Right renal pelvis (tissue), 4 donors: ENCODE results near the gene STRIT1. TPM values are rescaled to one million over a fixed set of nuclear protein-coding genes. Genes with fewer than 3 reads are reported as not detected.

Experiments
- DNase-seq, 4 donors: peaks; one replicate each; pipeline ENCODE4 v3.0.0-alpha.2; 2013; ENCODE audit warnings: low read depth in 4 of 4, low spot score in 3 of 4, missing footprints in 1 of 4
- polyA plus RNA-seq, 4 donors: library from polyadenylated mRNA; unstranded; fragments of 120-200 nt; gene quantifications; one replicate each; pipeline ENCODE4 v1.2.1, GENCODE V29; 2013; ENCODE audit not compliant: insufficient read length in 4 of 4

Gene STRIT1
- polyA plus RNA-seq, result 1 to 10 TPM; 1.2 to 3.3 (median 1.9) TPM

DNA sequence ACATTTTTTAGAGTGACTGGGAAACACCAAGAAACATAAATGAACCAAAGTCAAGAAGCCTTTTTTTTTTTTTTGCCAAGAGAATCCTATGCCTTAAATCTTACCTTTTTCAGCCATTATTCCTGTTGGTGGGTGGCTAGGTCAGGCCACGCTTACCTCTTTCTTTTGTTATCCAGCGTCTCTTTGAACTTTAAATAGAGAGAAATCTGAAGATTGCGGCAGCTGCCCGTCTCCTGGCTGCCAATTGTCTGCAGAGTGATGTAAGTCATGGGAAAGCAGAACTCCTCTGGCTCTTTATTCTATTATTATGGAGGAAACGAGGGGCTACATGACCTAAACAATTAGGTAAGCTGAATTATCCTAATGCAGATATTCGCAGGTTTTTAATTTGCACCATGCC lies at the start of gene STRIT1:
TSS of gene STRIT1 (minus strand) at position 168 of the 400 bp plus-strand sequence.
- no peak for DNase-seq

DNA sequence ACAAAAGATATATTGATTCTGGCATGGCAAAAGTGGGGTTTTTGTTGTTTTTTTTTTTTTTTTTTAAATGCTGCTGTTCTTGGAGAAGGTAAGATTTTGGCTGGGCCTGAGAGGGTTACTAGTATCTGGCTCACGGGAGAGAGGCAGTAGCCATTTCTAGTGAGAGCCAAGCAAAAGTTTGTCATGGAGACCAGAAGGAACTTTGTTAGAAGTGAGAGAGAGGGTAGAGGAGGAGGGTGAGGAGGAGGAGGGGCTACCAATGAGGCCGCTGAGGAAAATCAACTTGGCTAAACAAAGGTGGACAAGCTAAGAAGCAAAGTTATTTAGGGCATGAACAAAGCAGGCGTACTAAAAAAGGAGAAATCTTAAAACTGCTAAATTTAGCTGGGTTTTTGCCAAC lies 48.9 kb upstream of the STRIT1 start:
- DNase-seq, result no peak

GRCh38 chr3:155339052-155339451 lies 45.6 kb upstream of the STRIT1 start:
- no peak for DNase-seq

GRCh38 chr3:155335724-155336354 lies 42.4 kb upstream of the STRIT1 start:
- DNase-seq, result no peak

DNA sequence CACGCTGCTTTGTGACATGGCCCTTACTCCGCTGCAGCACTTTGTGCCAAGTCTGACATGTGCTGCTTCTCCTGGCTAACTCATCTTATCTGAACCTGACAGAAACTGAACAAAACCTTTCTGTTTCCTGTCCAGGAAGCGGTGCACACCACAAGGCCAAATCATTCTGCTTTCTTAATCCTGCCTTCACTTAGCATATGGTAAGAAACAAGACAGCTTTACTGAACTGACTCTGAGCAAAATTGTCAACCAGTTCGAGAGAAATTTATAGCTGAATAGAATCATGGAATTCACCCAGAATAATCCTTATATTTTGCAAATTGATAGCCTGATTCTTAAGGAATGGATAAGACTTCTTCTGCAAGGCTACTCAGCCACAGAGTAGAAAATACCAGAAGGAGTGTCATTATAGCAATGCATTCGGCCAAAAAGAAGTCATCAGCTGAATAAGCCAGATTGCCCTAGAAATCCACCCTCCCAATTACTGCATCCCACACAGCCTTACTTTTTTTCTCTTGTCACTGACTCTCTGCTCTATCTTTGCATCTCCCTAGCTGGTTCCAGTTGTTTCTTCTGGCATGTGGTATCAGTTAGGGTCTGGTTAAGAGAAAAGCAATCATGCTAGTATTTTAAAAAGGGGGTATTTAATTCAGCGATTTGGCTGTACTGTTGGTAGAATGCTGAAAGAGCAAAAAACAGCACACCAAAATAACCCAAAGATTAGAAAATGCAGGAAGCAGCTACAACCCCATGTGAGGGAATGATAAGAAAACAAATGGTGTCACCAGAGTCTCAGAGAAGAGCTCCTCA lies 41.6 kb upstream of the STRIT1 start:
- DNase-seq, result no peak

DNA sequence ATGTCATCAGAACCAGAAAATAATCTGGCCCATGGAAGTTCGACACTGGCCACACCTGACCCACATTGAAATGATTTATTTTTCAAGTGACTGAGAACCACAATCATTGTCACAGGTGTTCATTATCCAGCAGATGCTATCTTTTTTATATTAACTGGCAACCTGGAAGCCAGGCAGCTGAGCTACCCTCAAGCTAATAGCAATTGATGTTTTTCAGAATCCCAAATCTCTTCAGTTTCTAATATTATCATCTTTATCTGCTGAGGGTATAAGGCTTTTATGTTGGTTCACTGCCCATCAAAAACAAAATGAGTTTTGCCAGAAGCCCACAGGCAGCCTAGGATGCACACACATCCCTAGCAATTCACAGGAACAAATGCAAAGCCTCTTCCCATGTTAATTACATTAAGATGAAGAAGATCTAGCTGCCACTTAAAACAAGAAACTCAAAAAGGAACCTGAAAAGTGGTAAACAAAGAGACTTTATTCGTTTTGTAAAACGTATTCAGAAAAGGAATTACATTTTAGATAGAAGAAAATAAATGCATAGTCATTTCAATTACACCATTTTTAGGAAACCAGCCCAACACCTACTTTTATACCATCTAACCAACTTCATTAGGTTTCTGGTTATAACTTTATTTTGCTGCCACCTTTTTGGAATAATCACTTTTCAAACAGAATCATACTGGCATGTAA lies 40.9 kb upstream of the STRIT1 start:
- no peak for DNase-seq

GRCh38 chr3:155332716-155333115 lies 39.2 kb upstream of the STRIT1 start:
- no peak for DNase-seq

GRCh38 chr3:155331078-155331477 lies 37.6 kb upstream of the STRIT1 start:
- no peak for DNase-seq

DNA sequence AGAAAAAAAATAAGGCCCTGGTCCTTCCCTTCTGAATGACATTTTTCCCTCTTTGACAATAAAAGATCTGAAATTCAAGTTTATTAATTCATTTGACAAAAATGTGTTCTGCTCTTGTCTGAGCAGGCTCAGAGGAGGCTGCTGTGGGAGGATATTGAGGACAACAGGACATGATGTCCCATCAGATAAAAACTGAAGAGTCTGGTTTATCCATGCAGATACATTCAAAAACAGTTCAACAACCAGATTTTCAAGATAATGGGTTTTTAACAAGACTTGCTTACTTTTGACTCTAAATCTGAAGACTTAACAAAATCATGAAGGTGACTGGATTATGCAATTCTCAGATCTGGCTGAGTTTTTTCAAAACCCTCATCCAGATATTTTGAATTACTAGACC lies 36.9 kb upstream of the STRIT1 start:
- no peak for DNase-seq

DNA sequence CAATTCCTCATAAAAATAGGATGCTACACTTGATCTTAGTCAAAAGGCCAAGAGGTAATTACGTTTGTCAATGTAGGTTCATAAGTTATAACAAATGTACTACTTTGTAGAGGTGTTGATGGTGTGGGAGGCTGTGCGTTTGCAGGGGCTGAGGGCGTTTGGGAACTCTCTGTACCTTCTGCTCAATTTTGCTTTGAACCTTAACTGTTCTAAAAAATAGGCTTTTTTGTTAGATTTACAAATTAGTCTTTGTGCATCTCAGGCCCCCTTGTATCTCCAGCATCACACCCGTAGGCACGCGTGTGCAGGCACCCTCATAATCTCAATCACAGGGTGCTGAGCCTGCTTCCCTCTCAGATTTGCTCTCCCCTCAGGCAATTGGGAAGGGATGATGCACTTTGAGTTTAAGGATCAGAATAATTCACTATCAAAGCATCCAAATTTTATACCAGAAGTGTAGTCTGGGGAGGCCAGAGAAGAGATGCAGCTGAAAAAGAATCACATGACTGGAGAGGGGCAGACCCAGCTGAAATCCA lies 36.1 kb upstream of the STRIT1 start:
- DNase-seq, result no peak

DNA sequence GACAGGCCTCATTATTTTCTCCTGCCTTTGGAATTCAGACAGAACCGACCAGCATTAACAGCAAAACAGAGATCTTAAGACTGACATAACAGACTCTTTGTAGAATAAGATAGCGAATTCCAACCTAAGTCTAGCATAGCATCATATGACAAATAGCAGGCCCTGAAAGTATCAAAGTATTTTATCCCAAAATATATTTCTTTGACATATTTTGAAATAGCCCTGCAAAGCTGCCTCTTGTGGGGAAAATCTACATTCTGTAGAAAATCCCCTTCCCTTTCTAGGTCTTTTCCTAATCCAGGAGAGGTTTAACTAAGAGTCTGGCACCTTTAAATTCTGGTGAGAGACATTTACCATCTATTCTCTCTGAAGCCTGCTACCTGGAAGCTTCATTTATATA lies 34.4 kb upstream of the STRIT1 start:
- no peak for DNase-seq

DNA sequence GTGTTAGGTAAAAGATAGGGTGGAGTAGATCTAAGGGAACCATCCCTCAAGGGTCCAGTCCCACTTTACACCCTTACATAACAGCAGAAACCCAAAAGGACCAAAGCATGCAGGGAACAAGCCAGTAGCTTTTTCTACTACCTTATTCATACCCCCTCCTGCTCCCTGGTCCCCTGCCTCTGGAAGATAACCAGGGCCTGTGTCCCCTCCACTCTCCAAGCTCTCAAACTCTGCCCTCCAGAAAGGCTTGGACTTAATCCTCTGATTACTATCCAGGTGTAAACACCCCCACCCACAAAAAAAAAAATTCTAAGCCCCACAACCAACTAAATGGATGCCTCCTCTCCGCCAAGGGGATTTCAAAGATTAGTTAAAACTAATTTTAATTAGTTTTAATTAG lies 33.9 kb upstream of the STRIT1 start:
- no peak for DNase-seq

GRCh38 chr3:155326901-155327300 lies 33.4 kb upstream of the STRIT1 start:
- no peak for DNase-seq

DNA sequence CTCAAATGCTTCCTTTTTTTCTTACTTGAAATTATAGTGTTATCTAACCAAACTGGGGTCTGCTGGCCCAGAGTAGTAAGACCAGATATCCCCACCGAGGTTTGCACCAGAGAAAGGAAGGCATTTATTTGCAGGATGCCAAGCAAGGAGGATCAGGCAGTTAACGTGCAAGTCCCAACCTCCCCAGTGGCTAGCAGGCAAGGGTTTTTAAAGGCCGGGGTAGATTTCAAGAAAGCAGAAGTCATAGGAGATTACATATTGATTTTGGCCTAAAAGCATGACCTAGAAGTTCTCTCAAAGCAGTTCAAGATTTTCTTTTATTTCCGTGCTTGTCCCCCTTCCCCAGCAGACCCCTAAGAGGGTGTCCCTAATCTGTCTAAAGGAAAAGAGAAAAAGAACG lies 32.8 kb upstream of the STRIT1 start:
- no peak for DNase-seq

DNA sequence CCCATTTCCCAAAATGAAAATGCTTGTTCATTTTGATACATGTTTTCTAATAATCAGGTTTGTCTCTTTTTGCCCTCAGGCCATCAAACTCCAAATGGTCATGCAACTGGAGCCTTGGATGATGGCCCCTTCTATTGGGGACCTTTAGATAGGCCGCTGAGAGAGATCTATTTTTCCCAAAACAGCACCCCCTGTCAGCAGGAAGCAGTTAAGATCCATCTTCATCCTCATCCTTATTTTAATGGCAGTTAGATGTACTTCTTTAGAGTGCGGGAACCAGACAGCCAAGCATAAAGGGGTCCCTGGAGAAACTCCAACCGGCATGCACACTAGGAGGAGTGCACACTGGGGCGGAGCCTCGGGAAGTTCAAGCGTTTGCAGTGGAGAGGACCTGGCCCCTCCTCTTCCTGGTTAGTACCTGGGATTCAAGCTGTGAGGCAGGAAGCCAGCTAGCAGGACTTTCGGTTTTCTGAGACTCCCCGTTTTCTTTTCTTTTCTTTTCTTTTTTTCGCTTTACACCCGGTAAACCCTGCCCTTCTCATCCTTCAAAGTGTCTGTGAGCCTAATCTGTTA lies 31.9 kb upstream of the STRIT1 start:
- no peak for DNase-seq

DNA sequence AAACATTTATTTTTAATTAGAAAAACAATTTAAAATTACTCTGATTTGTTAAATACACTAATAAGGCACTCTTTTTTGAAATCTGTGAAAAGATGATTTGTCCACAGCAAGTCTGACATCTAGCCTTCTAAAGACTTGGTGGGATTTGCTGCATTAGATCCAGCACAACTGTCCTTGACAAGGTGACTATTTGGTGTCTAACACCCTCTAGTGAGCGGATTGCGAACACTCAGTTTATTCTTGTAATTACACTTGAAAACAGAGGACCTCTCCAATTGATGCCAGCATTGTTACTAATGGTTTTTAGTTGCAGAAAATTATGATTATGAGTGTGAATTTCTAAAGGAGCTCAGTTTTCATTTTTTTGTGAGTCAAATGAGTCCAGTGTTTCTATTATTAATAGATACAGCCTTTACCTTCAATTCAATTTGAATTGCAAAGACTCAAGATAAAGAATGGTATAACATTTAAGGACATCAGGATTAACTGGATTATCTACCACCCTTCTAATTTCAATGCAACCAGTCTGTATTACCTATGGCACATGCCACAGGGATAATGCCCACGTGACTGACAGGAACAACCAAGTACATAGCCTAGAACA lies 29.7 kb upstream of the STRIT1 start:
- peak; percentile 55 to 65 (median 60) for DNase-seq

GRCh38 chr3:155321418-155321817 lies 27.9 kb upstream of the STRIT1 start:
- no peak for DNase-seq

DNA sequence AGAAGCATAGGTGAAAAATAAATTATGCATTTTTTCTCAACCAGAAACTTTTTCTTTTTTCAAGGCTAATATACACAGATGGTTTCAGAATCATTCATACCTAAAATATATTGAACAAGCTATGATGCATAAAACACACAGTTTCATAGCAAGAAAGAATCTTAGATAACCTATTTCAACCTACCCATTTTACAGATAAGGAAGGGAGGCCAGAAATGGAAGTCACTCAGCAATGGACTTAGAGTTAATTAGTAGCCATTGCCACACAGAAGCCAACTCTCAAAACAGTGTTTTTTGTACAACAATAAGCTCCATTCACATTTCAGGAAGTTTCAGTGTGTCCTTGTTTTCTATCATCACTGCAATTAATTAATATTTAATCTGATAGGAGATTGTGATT lies 27.5 kb upstream of the STRIT1 start:
- no peak for DNase-seq

GRCh38 chr3:155318740-155319139 lies 25.3 kb upstream of the STRIT1 start:
- DNase-seq, result no peak

DNA sequence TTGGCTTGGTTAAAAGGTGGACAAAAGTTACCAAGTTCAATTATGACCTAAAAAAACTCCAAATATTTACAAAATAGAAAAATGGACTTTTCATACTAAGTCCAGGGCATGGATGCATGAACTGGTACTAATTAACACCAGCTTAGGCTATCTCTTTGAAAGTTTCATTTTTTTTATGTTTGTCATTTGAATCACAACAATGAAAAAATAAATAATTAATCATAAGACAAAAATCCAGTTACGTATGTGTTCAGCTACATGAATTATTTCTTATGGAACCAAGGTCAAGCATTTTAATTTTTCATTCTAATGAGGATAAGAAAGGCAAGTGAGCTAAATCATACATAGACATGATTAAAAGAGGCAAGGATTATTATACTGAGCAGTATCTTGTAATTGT lies 23.7 kb upstream of the STRIT1 start:
- no peak for DNase-seq

DNA sequence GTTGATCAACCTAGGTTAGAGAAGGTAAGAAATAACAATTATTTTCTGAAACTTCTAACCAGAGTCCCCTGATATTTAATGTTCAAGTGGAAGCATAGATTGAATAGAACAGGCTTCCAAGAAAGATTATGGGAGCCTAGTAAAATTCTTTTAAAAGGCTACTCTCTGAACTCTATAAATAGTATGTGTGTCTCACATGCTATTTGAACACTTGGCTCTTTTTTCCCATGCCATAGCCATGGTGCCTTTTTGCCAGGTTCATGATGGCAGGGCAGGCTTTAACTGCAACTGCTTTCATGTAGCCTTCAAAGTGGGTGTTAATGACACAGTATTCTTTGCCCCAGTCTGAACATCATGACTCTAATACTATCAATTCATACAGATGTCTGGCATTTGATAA lies 22.9 kb upstream of the STRIT1 start:
- DNase-seq, result no peak
